CD14-positive monocyte (primary cell): ENCODE results near the gene OVOL3. TPM values are rescaled to one million over a fixed set of nuclear protein-coding genes. Genes with fewer than 3 reads are reported as not detected.

ENCODE experiments used
- DNase-seq, 3 donors: peaks; one replicate each; pipeline ENCODE4 v3.0.0-alpha.2; 2011 to 2022
- H2AFZ ChIP-seq: 2 replicates; pipeline ENCODE4 v1.6.0; 2012; ENCODE audit warnings: mild to moderate bottlenecking, low read depth, low read length, inconsistent platforms; ENCODE audit not compliant: insufficient read depth, poor library complexity, severe bottlenecking
- H3K27ac ChIP-seq, 2 donors: 1 replicate in 1 of 2; 2 replicates in 1 of 2; pipeline ENCODE4 v1.5.1; 2012 to 2013; ENCODE audit warnings: low read length in 2 of 2, control low read depth in 1 of 2, inconsistent platforms in 1 of 2, low read depth in 1 of 2, mild to moderate bottlenecking in 1 of 2
- H3K27me3 ChIP-seq, 2 donors: one replicate each; pipeline versions ENCODE4 v1.6.0 to v1.6.1; 2011 to 2013; ENCODE audit warnings: low read length in 2 of 2; ENCODE audit not compliant: control insufficient read depth in 2 of 2, insufficient read depth in 2 of 2
- H3K36me3 ChIP-seq, 2 donors: replicated peaks in 1 of 2; 1 replicate in 1 of 2; 2 replicates in 1 of 2; pipeline versions ENCODE4 v1.5.1 to v1.6.1; 2012 to 2013; ENCODE audit warnings: low read length in 2 of 2, control low read depth in 1 of 2, inconsistent platforms in 1 of 2, mild to moderate bottlenecking in 1 of 2; ENCODE audit not compliant: insufficient read depth in 2 of 2, control insufficient read depth in 1 of 2
- H3K4me1 ChIP-seq, 2 donors: 1 replicate in 1 of 2; 2 replicates in 1 of 2; pipeline versions ENCODE4 v1.5.1 to v1.6.1; 2012 to 2013; ENCODE audit warnings: low read length in 2 of 2, control low read depth in 1 of 2, inconsistent platforms in 1 of 2, mild to moderate bottlenecking in 1 of 2, moderate library complexity in 1 of 2; ENCODE audit not compliant: insufficient read depth in 2 of 2, control insufficient read depth in 1 of 2
- H3K4me2 ChIP-seq: replicated peaks from 2 replicates; pipeline ENCODE3; 2012; ENCODE audit warnings: low read length, moderate library complexity, mild to moderate bottlenecking; ENCODE audit not compliant: poor library complexity, severe bottlenecking; ENCODE audit errors: extremely low read depth
- H3K4me3 ChIP-seq, 3 experiments: fragments of 200-600 bp in 1 of 3; sonication (generic) in 1 of 3; replicated peaks in 1 of 3; 1 replicate in 2 of 3; 2 replicates in 1 of 3; pipeline ENCODE4 v1.5.1; 2011 to 2013; ENCODE audit warnings: low read length in 3 of 3, mild to moderate bottlenecking in 3 of 3, control low read depth in 2 of 3, low read depth in 2 of 3, inconsistent platforms in 1 of 3, moderate library complexity in 1 of 3
- H3K79me2 ChIP-seq: 2 replicates; pipeline ENCODE4 v1.6.0; 2012; ENCODE audit warnings: mild to moderate bottlenecking, control low read depth, inconsistent platforms, low read length, moderate library complexity; ENCODE audit not compliant: insufficient read depth
- H3K9ac ChIP-seq: 2 replicates; pipeline ENCODE4 v1.6.0; 2017; ENCODE audit warnings: low read length, mild to moderate bottlenecking; ENCODE audit not compliant: insufficient read depth, poor library complexity, severe bottlenecking
- H3K9me3 ChIP-seq, 2 donors: replicated peaks in 1 of 2; 1 replicate in 1 of 2; 2 replicates in 1 of 2; pipeline versions ENCODE4 v1.5.1 to v1.6.1; 2012 to 2013; ENCODE audit warnings: low read length in 2 of 2, control low read depth in 1 of 2; ENCODE audit not compliant: control insufficient read depth in 1 of 2, insufficient read depth in 1 of 2
- H4K20me1 ChIP-seq: 2 replicates; pipeline ENCODE4 v1.6.0; 2012; ENCODE audit warnings: mild to moderate bottlenecking, low read length, control low read depth, moderate library complexity; ENCODE audit not compliant: insufficient read depth
- H3K27ac Mint-ChIP-seq, 7 donors: one replicate each; pipeline ENCODE4 v1.8.0; 2020; ENCODE audit warnings: mild to moderate bottlenecking in 7 of 7, mixed read lengths in 7 of 7, moderate library complexity in 6 of 7, inconsistent platforms in 2 of 7
- H3K27me3 Mint-ChIP-seq, 3 donors: one replicate each; pipeline ENCODE4 v1.8.0; 2021 to 2022; ENCODE audit warnings: low read depth in 3 of 3, mild to moderate bottlenecking in 3 of 3, mixed read lengths in 3 of 3, moderate library complexity in 3 of 3, inconsistent platforms in 1 of 3
- H3K36me3 Mint-ChIP-seq, 2 donors: one replicate each; pipeline ENCODE4 v1.8.0; 2020; ENCODE audit warnings: mixed read lengths in 2 of 2, inconsistent platforms in 1 of 2, mild to moderate bottlenecking in 1 of 2
- H3K4me1 Mint-ChIP-seq: one replicate; pipeline ENCODE4 v1.8.0; 2020; ENCODE audit warnings: mild to moderate bottlenecking, mixed read lengths
- H3K4me3 Mint-ChIP-seq, 2 donors: one replicate each; pipeline ENCODE4 v1.8.0; 2020; ENCODE audit warnings: mild to moderate bottlenecking in 2 of 2, mixed read lengths in 2 of 2, moderate library complexity in 1 of 2
- H3K9me3 Mint-ChIP-seq, 7 donors: one replicate each; pipeline ENCODE4 v1.8.0; 2020 to 2022; ENCODE audit warnings: mixed read lengths in 7 of 7, mild to moderate bottlenecking in 6 of 7, moderate library complexity in 6 of 7, inconsistent platforms in 2 of 7
- WGBS: methylation state at CpG from one replicate; pipeline ENCODE4 v1.1.5; 2013; ENCODE audit warnings: missing lambda C conversion rate; ENCODE audit not compliant: insufficient coverage; 5-methylcytosine and 5-hydroxymethylcytosine counted together
- intact Hi-C, 2 donors: fragments of 100-400 bp; cut with micrococcal nuclease; formaldehyde crosslinking; loops; one replicate each; pipeline versions ENCODE4 v1.15.0 to v1.15.1; 2023
- polyA plus RNA-seq, 3 donors: library from polyadenylated mRNA; depleted of rRNA in 1 of 3; unstranded in 2 of 3; stranded (reverse) in 1 of 3; fragments of 300-500 nt in 2 of 3; fragments of >200 nt in 1 of 3; fragmentation: Illumina TruSeq in 2 of 3; gene quantifications; 1 replicate in 2 of 3; 2 replicates in 1 of 3; pipeline ENCODE4 v1.2.3, GENCODE V29; 2012 to 2021
- TF ChIP-seq, protein P1 (sequence below): fragments of 200-600 bp; IDR thresholded peaks from one replicate; pipeline ENCODE4 v1.8.0; 2022; ENCODE audit warnings: antibody characterized with exemption, mild to moderate bottlenecking

The OVOL3 gene
- polyA plus RNA-seq, 3 donors = not detected

DNA sequence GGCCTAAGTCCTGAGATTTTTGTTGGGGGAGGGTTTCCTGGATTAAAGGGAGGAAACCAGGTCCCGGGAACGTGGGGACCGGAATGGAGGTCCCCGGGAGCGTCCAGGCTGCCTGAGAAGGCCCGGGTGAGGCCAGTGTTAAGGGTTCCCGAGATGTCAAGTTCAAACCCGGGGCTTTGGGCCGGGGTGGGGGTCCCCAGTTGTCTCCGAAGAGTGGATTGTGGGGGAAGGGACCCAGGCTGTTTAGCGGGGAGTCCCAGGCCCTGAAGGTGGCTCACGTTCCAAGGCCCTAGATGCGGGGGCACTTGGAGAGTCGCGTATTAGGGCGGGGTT, 41.0 kb downstream of the OVOL3 start:
- TF ChIP-seq, protein P1, sequence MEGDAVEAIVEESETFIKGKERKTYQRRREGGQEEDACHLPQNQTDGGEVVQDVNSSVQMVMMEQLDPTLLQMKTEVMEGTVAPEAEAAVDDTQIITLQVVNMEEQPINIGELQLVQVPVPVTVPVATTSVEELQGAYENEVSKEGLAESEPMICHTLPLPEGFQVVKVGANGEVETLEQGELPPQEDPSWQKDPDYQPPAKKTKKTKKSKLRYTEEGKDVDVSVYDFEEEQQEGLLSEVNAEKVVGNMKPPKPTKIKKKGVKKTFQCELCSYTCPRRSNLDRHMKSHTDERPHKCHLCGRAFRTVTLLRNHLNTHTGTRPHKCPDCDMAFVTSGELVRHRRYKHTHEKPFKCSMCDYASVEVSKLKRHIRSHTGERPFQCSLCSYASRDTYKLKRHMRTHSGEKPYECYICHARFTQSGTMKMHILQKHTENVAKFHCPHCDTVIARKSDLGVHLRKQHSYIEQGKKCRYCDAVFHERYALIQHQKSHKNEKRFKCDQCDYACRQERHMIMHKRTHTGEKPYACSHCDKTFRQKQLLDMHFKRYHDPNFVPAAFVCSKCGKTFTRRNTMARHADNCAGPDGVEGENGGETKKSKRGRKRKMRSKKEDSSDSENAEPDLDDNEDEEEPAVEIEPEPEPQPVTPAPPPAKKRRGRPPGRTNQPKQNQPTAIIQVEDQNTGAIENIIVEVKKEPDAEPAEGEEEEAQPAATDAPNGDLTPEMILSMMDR = no peak
- WGBS = 77% methylated on average over 8 of the region's 16 CpGs
- peaks cover 36 to 45% of the 10 kb centered on the region in 2 donors for H3K36me3 ChIP-seq
- H3K79me2 ChIP-seq = no peaks in the 10 kb centered on the region
- H3K4me1 ChIP-seq = peaks cover 8 to 22% of the 10 kb centered on the region in 2 donors
- H4K20me1 ChIP-seq = peaks cover 59% of the 10 kb centered on the region
- H3K27me3 ChIP-seq = no peaks in the 10 kb centered on the region
- Mint-ChIP-seq H3K36me3 (peaks cover 42 to 58% of the 10 kb centered on the region in 2 donors), H3K9me3 (no peaks in the 10 kb centered on the region), H3K4me3 (peak overlapping the region in 1 of 2 donors; percentile 53), H3K4me1 (peaks cover 23% of the 10 kb centered on the region), H3K27me3 (peaks cover 0 to 7% (median 0%) of the 10 kb centered on the region in 3 donors), H3K27ac (no peak overlapping the region)
- no peak overlapping the region for H3K27ac ChIP-seq
- H2AFZ ChIP-seq = no peak overlapping the region
- H3K9ac ChIP-seq = peak overlapping the region; percentile 4
- DNase-seq = no peak
- peak overlapping the region in 1 of 3 experiments; percentile 23 for H3K4me3 ChIP-seq
- intact Hi-C loops = no loop called here
- no peaks in the 10 kb centered on the region for H3K9me3 ChIP-seq
- peak overlapping the region; percentile 42 for H3K4me2 ChIP-seq

DNA sequence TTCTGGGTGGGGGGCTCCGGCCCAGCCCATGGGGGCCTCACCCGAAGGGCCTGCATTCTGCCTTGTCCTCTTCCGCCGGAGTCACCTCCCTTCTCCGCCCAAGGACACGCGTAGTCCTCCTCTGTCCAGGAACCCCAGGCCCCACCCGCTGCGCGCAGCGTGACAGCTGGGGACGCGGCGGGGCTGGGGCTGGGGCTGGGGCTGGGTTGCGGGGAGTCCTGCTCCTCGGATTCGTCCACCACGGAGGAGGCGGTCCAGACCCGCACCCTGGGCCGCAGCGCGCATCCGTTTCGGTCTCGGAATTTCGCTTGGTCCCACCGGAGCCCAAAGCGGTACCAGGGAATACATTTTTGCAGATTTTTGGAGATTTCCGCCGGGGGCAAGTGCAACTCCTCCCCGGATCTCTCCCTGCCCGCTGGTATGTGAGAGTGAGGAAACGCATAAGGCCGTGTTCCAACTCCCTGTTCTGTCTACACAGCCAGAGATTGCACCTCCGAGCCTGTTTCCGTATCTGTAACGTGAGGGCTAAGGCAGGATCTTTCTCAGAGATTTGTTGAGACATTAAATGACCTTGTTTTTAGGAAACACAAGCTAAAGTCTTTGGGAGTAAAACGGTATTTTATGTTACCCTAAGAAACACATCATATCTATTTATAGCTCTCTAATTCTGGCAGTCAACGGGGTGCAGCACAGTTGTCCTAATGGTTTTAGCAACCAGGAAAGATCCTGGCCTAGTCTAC, 41.6 kb downstream of the OVOL3 start, which contains the start of gene COX7A1:
Gene COX7A1, minus strand, starts transcription at position 96 of the 740 bp plus-strand sequence. Its CDS starts 40 bp downstream, at position 56.
- H3K4me3 ChIP-seq = peak within 1 kb of the TSS in 2 of 3 experiments; percentile 4 to 23

More for the DNA sequence above, 41.6 kb downstream of the OVOL3 start, which contains the start of gene COX7A1:
- peak within 1 kb of the TSS in 4 of 7 donors; percentile 13 to 56 (median 16) for H3K27ac Mint-ChIP-seq
- H3K4me1 Mint-ChIP-seq = peaks cover 23% of the 10 kb centered on the region
- peak within 1 kb of the TSS; percentile 42 for H3K4me2 ChIP-seq
- peak within 1 kb of the TSS; percentile 4 to 53 for H3K4me3 Mint-ChIP-seq
- no peaks in the 10 kb centered on the region for H3K79me2 ChIP-seq
- intact Hi-C loops = no loop called here
- peak within 1 kb of the TSS; percentile 4 for H3K9ac ChIP-seq
- WGBS = 28% methylated on average over 27 of the region's 40 CpGs
- no peak within 1 kb of the TSS for H3K27ac ChIP-seq
- H2AFZ ChIP-seq = no peak within 1 kb of the TSS
- TF ChIP-seq, protein P1 = no peak
- peaks cover 0 to 8% (median 0%) of the 10 kb centered on the region in 3 donors for H3K27me3 Mint-ChIP-seq
- no peaks in the 10 kb centered on the region for H3K9me3 ChIP-seq
- peaks cover 32 to 40% of the 10 kb centered on the region in 2 donors for H3K36me3 ChIP-seq
- peaks cover 8 to 22% of the 10 kb centered on the region in 2 donors for H3K4me1 ChIP-seq
- H4K20me1 ChIP-seq = peaks cover 54% of the 10 kb centered on the region
- peaks cover 38 to 53% of the 10 kb centered on the region in 2 donors for H3K36me3 Mint-ChIP-seq
- no peaks in the 10 kb centered on the region for H3K27me3 ChIP-seq
- H3K9me3 Mint-ChIP-seq = no peaks in the 10 kb centered on the region
- DNase-seq = no peak
